ENCODE data around the gene SPEN. TPM values are rescaled to one million over a fixed set of nuclear protein-coding genes. Genes with fewer than 3 reads are reported as not detected.
A peak's percentile ranks its signal among the peaks of the same experiment; 100 is the strongest.

Gene SPEN, protein sequence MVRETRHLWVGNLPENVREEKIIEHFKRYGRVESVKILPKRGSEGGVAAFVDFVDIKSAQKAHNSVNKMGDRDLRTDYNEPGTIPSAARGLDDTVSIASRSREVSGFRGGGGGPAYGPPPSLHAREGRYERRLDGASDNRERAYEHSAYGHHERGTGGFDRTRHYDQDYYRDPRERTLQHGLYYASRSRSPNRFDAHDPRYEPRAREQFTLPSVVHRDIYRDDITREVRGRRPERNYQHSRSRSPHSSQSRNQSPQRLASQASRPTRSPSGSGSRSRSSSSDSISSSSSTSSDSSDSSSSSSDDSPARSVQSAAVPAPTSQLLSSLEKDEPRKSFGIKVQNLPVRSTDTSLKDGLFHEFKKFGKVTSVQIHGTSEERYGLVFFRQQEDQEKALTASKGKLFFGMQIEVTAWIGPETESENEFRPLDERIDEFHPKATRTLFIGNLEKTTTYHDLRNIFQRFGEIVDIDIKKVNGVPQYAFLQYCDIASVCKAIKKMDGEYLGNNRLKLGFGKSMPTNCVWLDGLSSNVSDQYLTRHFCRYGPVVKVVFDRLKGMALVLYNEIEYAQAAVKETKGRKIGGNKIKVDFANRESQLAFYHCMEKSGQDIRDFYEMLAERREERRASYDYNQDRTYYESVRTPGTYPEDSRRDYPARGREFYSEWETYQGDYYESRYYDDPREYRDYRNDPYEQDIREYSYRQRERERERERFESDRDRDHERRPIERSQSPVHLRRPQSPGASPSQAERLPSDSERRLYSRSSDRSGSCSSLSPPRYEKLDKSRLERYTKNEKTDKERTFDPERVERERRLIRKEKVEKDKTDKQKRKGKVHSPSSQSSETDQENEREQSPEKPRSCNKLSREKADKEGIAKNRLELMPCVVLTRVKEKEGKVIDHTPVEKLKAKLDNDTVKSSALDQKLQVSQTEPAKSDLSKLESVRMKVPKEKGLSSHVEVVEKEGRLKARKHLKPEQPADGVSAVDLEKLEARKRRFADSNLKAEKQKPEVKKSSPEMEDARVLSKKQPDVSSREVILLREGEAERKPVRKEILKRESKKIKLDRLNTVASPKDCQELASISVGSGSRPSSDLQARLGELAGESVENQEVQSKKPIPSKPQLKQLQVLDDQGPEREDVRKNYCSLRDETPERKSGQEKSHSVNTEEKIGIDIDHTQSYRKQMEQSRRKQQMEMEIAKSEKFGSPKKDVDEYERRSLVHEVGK (N-terminal part only)
- polyA plus RNA-seq (2012; ENCODE audit: insufficient read length, low read depth): 28.2 TPM

DNA sequence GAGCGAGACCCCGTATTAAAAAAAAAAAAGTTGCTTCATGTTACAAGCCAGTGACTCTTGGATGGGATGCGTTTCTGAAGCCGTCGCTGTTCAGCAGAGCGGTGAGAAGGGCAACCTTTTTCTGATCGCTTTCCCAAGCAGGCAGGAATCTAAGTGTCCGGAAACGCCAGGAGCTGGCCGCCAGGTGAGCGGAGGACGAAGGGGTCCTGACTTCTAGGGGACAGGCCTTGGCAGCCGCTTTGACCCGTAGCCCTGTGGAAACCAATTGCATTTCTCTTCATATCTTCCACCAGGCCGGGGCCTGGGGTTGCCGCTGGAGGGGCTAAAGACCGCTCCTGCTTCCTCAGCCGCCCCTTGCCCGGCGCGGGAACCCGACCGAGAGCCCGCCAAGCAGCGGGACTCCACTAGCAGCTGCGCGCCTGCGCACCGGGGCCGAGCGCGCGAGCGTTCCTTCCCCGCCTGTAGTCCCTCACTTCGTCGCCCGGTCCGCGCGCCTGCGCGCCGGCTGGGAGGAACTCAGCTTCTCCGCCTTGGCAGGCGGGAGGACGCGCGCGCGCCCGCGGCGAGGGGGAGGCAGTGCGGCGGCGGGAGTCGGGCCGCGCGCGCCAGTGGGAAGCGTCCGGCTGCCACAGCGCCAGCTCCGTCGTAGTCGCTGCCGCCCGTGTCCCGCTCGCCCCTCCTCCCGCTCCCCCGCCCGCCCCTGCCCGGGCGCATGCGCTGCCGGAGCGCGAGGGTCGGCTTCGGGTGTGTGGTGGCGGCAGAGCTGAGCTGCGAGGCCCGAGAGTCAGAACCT, at the start of gene SPEN:
Gene SPEN (plus strand): TSS at position 608 of the 793 bp plus-strand sequence. CDS start 361 bp downstream, outside the sequence.
- TF ChIP-seq SIN3A (IDR thresholded peaks at IDR 0.05; ENCODE audit: borderline replicate concordance, insufficient read depth, low read length) (no peak), FOXP2 (optimal IDR thresholded peaks at IDR 0.05; ENCODE audit: borderline replicate concordance, extremely low read depth, extremely low read length, insufficient read depth) (peak; percentile 65), POLR2AphosphoS5 (IDR thresholded peaks at IDR 0.05; ENCODE audit: low read depth, low read length) (0 out of 2 replicates have a peak, but pooled peaks have one; percentile 59), TAF1 (IDR thresholded peaks at IDR 0.05; ENCODE audit: borderline replicate concordance, insufficient read depth, low read length) (no peak)
- TF ChIP-seq, protein P1, sequence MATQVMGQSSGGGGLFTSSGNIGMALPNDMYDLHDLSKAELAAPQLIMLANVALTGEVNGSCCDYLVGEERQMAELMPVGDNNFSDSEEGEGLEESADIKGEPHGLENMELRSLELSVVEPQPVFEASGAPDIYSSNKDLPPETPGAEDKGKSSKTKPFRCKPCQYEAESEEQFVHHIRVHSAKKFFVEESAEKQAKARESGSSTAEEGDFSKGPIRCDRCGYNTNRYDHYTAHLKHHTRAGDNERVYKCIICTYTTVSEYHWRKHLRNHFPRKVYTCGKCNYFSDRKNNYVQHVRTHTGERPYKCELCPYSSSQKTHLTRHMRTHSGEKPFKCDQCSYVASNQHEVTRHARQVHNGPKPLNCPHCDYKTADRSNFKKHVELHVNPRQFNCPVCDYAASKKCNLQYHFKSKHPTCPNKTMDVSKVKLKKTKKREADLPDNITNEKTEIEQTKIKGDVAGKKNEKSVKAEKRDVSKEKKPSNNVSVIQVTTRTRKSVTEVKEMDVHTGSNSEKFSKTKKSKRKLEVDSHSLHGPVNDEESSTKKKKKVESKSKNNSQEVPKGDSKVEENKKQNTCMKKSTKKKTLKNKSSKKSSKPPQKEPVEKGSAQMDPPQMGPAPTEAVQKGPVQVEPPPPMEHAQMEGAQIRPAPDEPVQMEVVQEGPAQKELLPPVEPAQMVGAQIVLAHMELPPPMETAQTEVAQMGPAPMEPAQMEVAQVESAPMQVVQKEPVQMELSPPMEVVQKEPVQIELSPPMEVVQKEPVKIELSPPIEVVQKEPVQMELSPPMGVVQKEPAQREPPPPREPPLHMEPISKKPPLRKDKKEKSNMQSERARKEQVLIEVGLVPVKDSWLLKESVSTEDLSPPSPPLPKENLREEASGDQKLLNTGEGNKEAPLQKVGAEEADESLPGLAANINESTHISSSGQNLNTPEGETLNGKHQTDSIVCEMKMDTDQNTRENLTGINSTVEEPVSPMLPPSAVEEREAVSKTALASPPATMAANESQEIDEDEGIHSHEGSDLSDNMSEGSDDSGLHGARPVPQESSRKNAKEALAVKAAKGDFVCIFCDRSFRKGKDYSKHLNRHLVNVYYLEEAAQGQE (IDR thresholded peaks at IDR 0.05; ENCODE audit: insufficient read depth in 1 of 2, low read depth in 2 of 2, low read length in 2 of 2): no peak

DNA sequence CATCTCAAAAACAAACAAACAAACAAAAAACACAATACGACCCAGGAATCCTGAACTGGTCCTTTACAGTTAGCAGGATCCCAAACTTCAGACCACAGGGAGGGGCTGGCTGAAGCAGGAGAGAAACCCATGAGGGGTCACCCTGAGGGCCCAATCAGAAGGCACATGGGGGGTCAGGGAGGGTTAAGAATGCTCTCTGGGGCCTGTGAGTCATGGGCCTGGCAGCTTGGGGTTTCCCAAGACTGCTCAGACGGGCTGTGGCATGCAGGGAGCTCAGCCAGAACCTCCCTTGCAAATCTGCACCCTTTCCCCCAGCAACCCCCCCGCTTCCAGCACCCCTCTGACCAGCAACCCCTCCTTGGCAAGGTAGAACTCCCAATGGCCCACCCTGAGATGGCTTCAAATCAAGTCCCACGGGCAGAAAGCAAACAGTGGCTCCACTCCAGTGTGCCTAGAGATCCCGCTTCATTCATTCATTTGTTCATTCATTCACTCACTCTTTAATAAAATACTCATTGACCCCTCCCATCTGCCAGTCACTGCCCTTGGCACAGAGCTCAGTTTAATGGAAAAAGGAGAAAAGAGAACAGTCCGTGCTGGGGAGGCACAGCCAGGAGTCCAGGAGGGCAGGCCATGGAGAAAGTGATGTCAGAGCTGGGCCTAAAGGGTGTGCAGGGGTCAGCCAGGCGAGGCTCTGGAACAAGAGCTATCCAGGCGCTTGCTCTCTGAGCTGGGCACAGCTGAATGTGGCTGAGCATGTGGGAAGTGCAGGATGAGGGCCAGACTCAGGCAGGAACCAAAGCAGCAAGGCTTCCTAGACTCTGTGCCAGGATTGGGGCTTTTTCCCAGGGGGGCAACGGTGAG, 48.3 kb upstream of the SPEN start:
- no peak for TF ChIP-seq POLR2AphosphoS5 (IDR thresholded peaks at IDR 0.05; ENCODE audit: low read depth, low read length)
- TF ChIP-seq FOXP2 (optimal IDR thresholded peaks at IDR 0.05; ENCODE audit: borderline replicate concordance, extremely low read depth, extremely low read length, insufficient read depth): no peak
- TF ChIP-seq, protein P1 (IDR thresholded peaks at IDR 0.05; ENCODE audit: insufficient read depth in 1 of 2, low read depth in 2 of 2, low read length in 2 of 2): no peak
- no peak for TF ChIP-seq TAF1 (IDR thresholded peaks at IDR 0.05; ENCODE audit: borderline replicate concordance, insufficient read depth, low read length)
- no peak for TF ChIP-seq SIN3A (IDR thresholded peaks at IDR 0.05; ENCODE audit: borderline replicate concordance, insufficient read depth, low read length)

DNA sequence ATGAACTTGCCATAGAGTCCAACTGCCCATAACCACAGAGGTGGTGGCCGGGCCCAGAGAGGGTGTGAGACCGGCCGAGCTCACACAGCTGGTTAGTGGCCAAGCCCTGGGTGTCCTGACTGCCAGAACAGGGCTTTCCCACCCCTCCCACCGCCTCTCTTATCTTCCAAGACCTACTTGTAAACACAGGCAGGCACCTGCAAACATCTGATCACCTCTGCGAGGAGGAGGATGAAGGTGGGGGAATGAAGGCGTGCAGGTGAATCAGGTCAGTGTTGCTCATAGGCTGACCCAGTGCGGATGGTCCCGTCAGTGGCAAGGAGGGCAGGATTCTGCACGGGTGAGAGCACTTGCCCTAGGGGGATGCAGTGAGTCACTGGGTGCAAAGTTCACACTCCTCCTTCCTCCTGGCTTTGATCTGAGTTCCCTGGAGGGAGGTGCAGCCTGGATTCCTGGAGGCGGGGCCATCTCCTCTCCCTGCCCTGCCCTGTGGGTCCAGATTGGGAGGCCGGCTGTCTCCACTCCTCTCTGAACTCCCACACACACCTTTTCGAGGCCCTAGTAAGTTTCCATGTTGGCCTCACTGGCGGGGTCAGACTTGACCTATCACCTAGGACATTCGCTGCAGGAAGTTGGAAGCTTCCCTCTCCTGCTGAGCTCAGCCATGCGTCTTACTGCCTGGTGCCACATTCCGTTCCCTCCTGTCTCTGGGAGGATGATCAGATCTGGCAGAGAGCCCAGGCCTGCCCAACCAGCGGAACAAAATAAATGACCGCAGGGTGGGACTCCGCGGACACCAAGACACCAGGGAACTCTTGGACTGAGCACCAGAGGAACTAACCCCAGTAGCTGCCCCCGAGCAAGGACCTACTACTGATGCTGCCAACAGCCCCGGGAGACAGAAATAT, 47.3 kb upstream of the SPEN start:
- TF ChIP-seq POLR2AphosphoS5 (IDR thresholded peaks at IDR 0.05; ENCODE audit: low read depth, low read length): no peak
- TF ChIP-seq, protein P1 (IDR thresholded peaks at IDR 0.05; ENCODE audit: insufficient read depth in 1 of 2, low read depth in 2 of 2, low read length in 2 of 2): 0 out of 4 replicates have a peak, but pooled peaks of 1 of the 2 experiments have one; percentile 47
- TF ChIP-seq FOXP2 (optimal IDR thresholded peaks at IDR 0.05; ENCODE audit: borderline replicate concordance, extremely low read depth, extremely low read length, insufficient read depth): no peak
- no peak for TF ChIP-seq TAF1 (IDR thresholded peaks at IDR 0.05; ENCODE audit: borderline replicate concordance, insufficient read depth, low read length)
- TF ChIP-seq SIN3A (IDR thresholded peaks at IDR 0.05; ENCODE audit: borderline replicate concordance, insufficient read depth, low read length): no peak

Data from PFSK-1 (cell line).